Measurements from ENCODE around the gene SULT1A2.
"Not testable (repeated sequence)": the region's sequence is repeated elsewhere in the genome, so short reads cannot be mapped to it uniquely, and the experiment has no call there.

SULT1A2 gene

DNA sequence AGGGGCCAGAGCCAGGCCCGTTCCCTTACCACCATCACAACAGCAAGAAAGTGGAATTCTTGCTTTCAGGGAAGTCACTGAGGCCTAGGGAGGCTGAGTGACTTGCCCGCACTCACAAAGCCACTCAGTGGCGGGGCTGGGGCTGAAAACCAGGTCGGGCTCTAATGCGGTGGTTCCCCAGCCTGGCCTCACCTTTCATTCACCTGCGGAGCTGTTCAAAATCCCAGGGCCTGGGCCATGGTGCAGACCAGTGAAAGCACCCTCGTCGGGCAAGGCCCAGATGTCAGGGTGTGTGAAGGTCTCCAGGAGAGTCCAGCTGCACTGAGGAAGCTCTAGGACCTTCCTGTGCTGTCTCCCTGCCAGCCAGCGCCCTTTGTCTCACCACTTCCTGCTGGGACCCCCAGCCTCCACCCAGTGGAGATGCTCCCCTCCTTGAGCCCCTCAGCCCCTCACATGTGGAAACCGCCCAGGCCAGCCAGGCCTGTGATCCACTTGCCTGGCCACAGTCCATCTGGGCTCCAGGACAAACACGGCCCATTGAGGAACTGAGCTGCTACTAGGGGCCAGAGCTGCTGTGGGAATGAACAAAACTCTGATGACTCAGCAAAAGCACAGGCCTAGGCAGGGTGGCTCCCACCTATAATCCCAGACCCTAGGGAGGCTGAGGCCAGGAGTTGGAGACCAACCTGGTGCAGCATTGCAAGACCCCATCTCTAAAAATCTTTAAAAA is 12.2 kb upstream of the SULT1A2 start:
- DNase-seq, result not testable (repeated sequence)

GRCh38 chr16:28608496-28608808 is 11.6 kb upstream of the SULT1A2 start:
- not testable (repeated sequence) for DNase-seq

- DNase-seq, result not testable (repeated sequence)
Measured at GRCh38 chr16:28607681-28608495, 11.0 kb upstream of the SULT1A2 start.

- DNase-seq, result no peak
Measured at GRCh38 chr16:28607116-28607623, 10.3 kb upstream of the SULT1A2 start.

GRCh38 chr16:28606291-28607115 is 9.7 kb upstream of the SULT1A2 start:
- no peak for DNase-seq

- DNase-seq, result no peak
Measured at GRCh38 chr16:28604186-28604565, 7.3 kb upstream of the SULT1A2 start.

DNA sequence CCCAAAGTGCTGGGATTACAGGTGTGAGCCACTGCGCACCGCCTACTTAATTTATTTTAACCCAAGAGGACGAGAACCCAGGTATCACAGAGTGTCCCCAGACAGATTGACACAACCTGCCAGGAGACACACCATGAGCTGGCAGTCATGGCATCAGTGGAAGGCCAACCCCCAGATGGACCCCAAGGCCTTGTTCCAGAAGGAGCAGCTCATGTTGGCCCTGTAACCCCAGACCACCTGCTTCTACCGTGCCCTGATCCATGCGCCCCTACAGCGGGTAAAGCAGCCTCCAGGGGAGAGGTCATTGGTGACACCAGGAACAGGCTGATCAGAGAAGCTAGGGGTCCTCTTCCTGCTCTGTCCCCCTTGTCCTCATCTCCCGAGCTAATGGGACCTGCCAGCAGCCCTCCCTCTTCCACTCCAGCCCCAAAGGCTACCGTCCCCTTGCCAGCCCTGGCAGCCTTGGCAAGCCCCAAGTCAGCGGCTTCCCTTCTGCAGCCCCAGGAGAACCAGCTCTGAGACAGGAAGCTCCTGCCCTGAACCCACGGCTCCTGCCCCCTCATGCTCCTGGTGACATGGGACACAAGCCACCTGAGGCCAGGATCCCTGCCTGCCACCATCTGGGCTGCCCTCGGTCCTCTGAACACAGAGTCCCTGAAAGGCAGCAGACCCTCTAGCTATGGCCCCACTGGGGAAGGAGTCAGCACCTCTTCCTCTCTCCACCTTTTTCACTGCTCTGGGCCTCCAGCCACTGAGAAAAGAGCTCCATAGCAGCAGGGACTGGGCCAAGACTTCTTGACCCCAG is 6.7 kb upstream of the SULT1A2 start:
- DNase-seq, result no peak

DNA sequence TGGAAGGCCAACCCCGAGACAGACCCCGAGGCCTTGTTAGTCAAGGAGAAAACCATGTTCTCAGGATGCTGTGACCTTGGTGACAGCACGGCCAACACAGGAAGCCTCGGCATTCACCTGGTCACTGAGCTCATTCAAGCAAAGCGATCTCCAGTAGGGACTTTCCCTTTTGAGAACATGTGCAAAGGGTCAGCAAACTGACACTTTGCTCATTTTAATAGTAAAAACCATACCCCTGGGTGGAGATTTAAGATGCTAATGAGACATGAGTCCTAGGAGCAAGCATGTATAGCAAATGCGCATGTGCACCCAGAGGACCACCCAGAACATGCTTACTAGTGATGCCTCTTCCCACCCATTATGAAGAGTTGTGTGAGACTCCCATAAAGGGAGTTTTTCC is 5.7 kb upstream of the SULT1A2 start:
- DNase-seq, result no peak

- not testable (repeated sequence) for DNase-seq
Measured at GRCh38 chr16:28602062-28602461, 5.2 kb upstream of the SULT1A2 start.

- not testable (repeated sequence) for DNase-seq
Measured at GRCh38 chr16:28601589-28601988, 4.7 kb upstream of the SULT1A2 start.

DNA sequence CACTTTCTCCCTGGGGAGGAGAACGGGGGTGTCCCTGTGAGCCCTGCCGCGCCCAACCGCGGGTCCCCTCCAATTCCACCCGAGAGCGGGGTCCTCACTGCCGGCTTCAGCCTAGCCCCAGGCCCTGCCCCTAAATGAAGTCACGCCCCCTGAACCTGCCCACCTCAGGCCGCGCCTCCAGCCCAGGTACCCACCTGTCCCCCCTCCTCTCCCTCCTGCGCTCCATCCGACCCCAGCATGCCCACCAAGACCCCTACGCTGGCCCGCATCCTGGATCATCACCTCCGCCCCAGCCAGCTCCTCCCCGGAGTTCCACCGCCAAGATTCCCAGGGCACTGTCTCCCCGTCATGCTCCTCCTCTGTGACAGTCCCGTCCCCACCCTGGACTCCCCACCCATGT is 4.1 kb upstream of the SULT1A2 start:
- DNase-seq, result not testable (repeated sequence)

DNA sequence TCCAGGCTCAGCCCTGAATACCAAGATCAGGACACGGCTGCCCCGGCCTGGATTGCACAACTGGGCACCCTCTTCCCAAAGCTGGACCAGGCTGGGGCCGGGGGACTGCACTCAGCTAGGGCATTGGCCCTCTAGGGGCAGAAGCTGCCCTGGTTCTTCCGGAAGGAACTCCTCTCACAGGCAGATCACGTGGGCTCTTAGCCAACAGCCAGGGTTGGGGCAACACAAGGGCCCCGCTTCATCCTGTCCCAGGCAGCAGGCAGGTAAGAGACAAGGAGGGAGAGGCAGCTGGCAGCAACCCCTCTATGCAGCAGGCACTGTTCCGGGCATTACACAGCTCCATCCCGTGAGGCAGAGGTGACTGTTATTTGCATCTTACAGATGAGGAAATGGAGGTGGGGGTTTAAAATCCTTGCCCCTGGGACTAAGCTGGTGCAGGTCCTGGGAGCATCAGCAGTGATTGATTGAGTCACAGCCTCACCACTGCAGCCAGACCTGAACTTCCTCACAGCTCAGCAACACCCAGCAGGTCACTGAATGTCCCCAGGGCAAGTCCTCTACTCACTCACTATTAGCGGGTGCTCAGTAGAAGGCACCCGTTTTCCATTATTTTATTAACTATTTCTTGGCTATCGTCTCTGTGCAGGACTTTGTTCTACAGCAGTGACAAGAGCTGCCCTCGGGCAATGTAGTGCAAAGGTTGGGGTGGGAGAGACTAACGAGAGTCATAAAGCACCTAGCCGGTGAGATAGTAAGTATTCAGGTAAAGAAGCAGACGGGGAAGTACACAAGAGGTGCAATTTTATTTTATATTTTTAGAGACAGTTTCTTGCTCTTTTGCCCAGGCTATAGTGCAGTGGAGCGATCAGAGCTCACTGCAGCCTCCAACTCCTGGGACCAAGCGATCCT is 2.8 kb upstream of the SULT1A2 start:
- not testable (repeated sequence) for DNase-seq

- DNase-seq, result no peak
Measured at GRCh38 chr16:28597692-28598261, 927 bp upstream of the SULT1A2 start.

- DNase-seq, result no peak
Measured at GRCh38 chr16:28596115-28596630, 677 bp downstream of the SULT1A2 start.

DNA sequence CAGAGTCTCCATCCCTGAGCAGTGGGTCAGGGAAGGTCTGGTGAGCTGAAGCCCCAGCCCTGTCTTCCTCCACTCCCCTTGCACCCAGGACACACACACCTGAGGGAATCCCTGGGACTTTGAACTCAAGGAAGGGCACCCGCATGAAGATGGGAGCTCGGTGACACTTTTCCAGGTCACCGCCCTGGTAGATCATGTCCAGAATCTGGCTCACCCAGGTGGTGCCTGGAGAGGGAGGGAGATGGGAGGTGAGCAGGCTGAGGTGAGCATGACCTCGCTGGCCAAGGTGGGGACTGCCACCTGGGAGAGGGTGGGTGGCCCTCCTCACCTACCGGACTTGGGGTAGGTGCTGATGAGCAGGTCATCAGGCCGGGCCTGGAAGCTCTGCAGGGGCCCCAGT is 1.4 kb downstream of the SULT1A2 start:
- DNase-seq, result not testable (repeated sequence)

- no peak for DNase-seq
Measured at GRCh38 chr16:28592979-28593553, 3.8 kb downstream of the SULT1A2 start.

DNA sequence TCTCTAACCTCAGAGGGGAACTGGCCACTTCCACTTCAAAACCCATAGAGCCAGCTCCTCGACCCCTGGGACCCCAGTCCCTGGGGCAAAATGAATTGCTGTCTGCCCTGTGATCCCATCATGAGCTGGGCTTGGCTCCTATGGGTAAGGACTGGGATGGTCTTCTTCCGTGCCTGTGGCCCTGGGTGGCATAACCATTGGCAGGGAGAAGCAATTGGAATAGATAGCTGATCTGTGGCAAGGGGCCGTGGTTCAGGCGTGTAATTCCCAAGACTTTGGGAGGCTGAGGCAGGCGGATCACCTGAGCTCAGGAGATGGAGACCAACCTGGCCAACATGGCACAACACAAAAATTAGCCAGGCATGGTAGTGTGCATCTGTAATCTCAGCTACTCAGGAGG is 4.3 kb downstream of the SULT1A2 start:
- DNase-seq, result no peak

GRCh38 chr16:28591355-28591754 is 5.5 kb downstream of the SULT1A2 start:
- no peak for DNase-seq

- no peak for DNase-seq
Measured at GRCh38 chr16:28590384-28591340, 6.2 kb downstream of the SULT1A2 start.

Data from NCI-H1694 (cell line).